ENCODE data around the gene TCF12.

TCF12 gene

GRCh38 chr15:57228395-57228794, 310.0 kb downstream of the TCF12 start:
- Histone ChIP-seq H2AFZ (ENCODE audit: low read length) (no peak overlapping the region), H3K9me3 (ENCODE audit: insufficient read depth, low read depth, low read length) (no peaks in the 10 kb centered on the region), H3K4me1 (ENCODE audit: insufficient read depth, low read length, poor library complexity, severe bottlenecking) (peaks cover 12% of the 10 kb centered on the region), H3K4me2 (ENCODE audit: low read depth, low read length, poor library complexity, severe bottlenecking) (no peak overlapping the region), H3K4me3 (ENCODE audit: low read length, poor library complexity, severe bottlenecking) (no peak overlapping the region), H3F3A (ENCODE audit: low read depth) (no peaks in the 10 kb centered on the region), H3K9ac (ENCODE audit: low read depth, low read length, poor library complexity, severe bottlenecking) (no peak overlapping the region), H3K9me2 (replicated peaks; ENCODE audit: low read depth, low read length) (no peaks in the 10 kb centered on the region), H3K27me3 (ENCODE audit: insufficient read depth, low read length, poor library complexity, severe bottlenecking) (no peaks in the 10 kb centered on the region), H3K36me3 (ENCODE audit: insufficient read depth, low read length) (peaks cover 7% of the 10 kb centered on the region; the same call in 1 of the 2 replicates), H3K79me2 (ENCODE audit: insufficient read depth, low read length) (0 out of 2 replicates have a peak, but pooled peaks cover 4% of the 10 kb centered on the region), H4K20me1 (ENCODE audit: insufficient read depth, low read length, poor library complexity, severe bottlenecking) (peaks cover 15% of the 10 kb centered on the region)
- TF ChIP-seq CTCF (conservative IDR thresholded peaks at IDR 0.05; ENCODE audit: low read length) (no peak), EZH2phosphoT487 (IDR thresholded peaks at IDR 0.05; ENCODE audit: borderline replicate concordance) (no peak)

GRCh38 chr15:57229051-57229450, 310.6 kb downstream of the TCF12 start:
- peaks cover 9% of the 10 kb centered on the region for H3K4me1 ChIP-seq (ENCODE audit: insufficient read depth, low read length, poor library complexity, severe bottlenecking)
- no peak overlapping the region for H3K4me2 ChIP-seq (ENCODE audit: low read depth, low read length, poor library complexity, severe bottlenecking)
- no peak overlapping the region for H2AFZ ChIP-seq (ENCODE audit: low read length)
- no peaks in the 10 kb centered on the region for H3F3A ChIP-seq (ENCODE audit: low read depth)
- H3K9ac ChIP-seq (ENCODE audit: low read depth, low read length, poor library complexity, severe bottlenecking) = no peak overlapping the region
- no peaks in the 10 kb centered on the region for H3K27me3 ChIP-seq (ENCODE audit: insufficient read depth, low read length, poor library complexity, severe bottlenecking)
- TF ChIP-seq EZH2phosphoT487 (IDR thresholded peaks at IDR 0.05; ENCODE audit: borderline replicate concordance) = no peak
- H3K36me3 ChIP-seq (ENCODE audit: insufficient read depth, low read length) = peaks cover 13% of the 10 kb centered on the region; the same call in 1 of the 2 replicates
- H4K20me1 ChIP-seq (ENCODE audit: insufficient read depth, low read length, poor library complexity, severe bottlenecking) = peaks cover 13% of the 10 kb centered on the region
- H3K9me3 ChIP-seq (ENCODE audit: insufficient read depth, low read depth, low read length) = no peaks in the 10 kb centered on the region
- H3K4me3 ChIP-seq (ENCODE audit: low read length, poor library complexity, severe bottlenecking) = no peak overlapping the region
- H3K9me2 ChIP-seq (replicated peaks; ENCODE audit: low read depth, low read length) = no peaks in the 10 kb centered on the region
- H3K79me2 ChIP-seq (ENCODE audit: insufficient read depth, low read length) = 0 out of 2 replicates have a peak, but pooled peaks cover 4% of the 10 kb centered on the region

GRCh38 chr15:57231559-57231958, 313.1 kb downstream of the TCF12 start:
- Histone ChIP-seq H3K4me2 (ENCODE audit: low read depth, low read length, poor library complexity, severe bottlenecking) (no peak overlapping the region), H3K27me3 (ENCODE audit: insufficient read depth, low read length, poor library complexity, severe bottlenecking) (no peaks in the 10 kb centered on the region), H2AFZ (ENCODE audit: low read length) (no peak overlapping the region), H4K20me1 (ENCODE audit: insufficient read depth, low read length, poor library complexity, severe bottlenecking) (no peaks in the 10 kb centered on the region), H3K9me3 (ENCODE audit: insufficient read depth, low read depth, low read length) (no peaks in the 10 kb centered on the region), H3K79me2 (ENCODE audit: insufficient read depth, low read length) (0 out of 2 replicates have a peak, but pooled peaks cover under 1% of the 10 kb centered on the region), H3K36me3 (ENCODE audit: insufficient read depth, low read length) (peaks cover 38% of the 10 kb centered on the region; the same call in 1 of the 2 replicates), H3K4me1 (ENCODE audit: insufficient read depth, low read length, poor library complexity, severe bottlenecking) (no peaks in the 10 kb centered on the region), H3K9ac (ENCODE audit: low read depth, low read length, poor library complexity, severe bottlenecking) (no peak overlapping the region), H3K4me3 (ENCODE audit: low read length, poor library complexity, severe bottlenecking) (no peak overlapping the region), H3F3A (ENCODE audit: low read depth) (no peaks in the 10 kb centered on the region), H3K9me2 (replicated peaks; ENCODE audit: low read depth, low read length) (no peaks in the 10 kb centered on the region)
- TF ChIP-seq EZH2phosphoT487 (IDR thresholded peaks at IDR 0.05; ENCODE audit: borderline replicate concordance) (no peak), CTCF (conservative IDR thresholded peaks at IDR 0.05; ENCODE audit: low read length) (no peak)

GRCh38 chr15:57234156-57234555, 315.7 kb downstream of the TCF12 start:
- H2AFZ ChIP-seq (ENCODE audit: low read length) = no peak overlapping the region

More at GRCh38 chr15:57234156-57234555, 315.7 kb downstream of the TCF12 start:
- H4K20me1 ChIP-seq (ENCODE audit: insufficient read depth, low read length, poor library complexity, severe bottlenecking) = no peaks in the 10 kb centered on the region
- H3K9me3 ChIP-seq (ENCODE audit: insufficient read depth, low read depth, low read length) = no peaks in the 10 kb centered on the region
- H3K36me3 ChIP-seq (ENCODE audit: insufficient read depth, low read length) = peaks cover 52% of the 10 kb centered on the region; the same call in 1 of the 2 replicates
- H3K4me3 ChIP-seq (ENCODE audit: low read length, poor library complexity, severe bottlenecking) = no peak overlapping the region
- no peak for TF ChIP-seq EZH2phosphoT487 (IDR thresholded peaks at IDR 0.05; ENCODE audit: borderline replicate concordance)
- no peak for TF ChIP-seq CTCF (conservative IDR thresholded peaks at IDR 0.05; ENCODE audit: low read length)
- H3K79me2 ChIP-seq (ENCODE audit: insufficient read depth, low read length) = no peaks in the 10 kb centered on the region
- H3F3A ChIP-seq (ENCODE audit: low read depth) = no peaks in the 10 kb centered on the region
- no peaks in the 10 kb centered on the region for H3K27me3 ChIP-seq (ENCODE audit: insufficient read depth, low read length, poor library complexity, severe bottlenecking)
- no peak overlapping the region for H3K9ac ChIP-seq (ENCODE audit: low read depth, low read length, poor library complexity, severe bottlenecking)
- no peaks in the 10 kb centered on the region for H3K4me1 ChIP-seq (ENCODE audit: insufficient read depth, low read length, poor library complexity, severe bottlenecking)
- H3K9me2 ChIP-seq (replicated peaks; ENCODE audit: low read depth, low read length) = no peaks in the 10 kb centered on the region
- H3K4me2 ChIP-seq (ENCODE audit: low read depth, low read length, poor library complexity, severe bottlenecking) = no peak overlapping the region
